GM10266 (cell line): ENCODE results near the gene RPH3AL.

Experiments
- DNase-seq: peaks from one replicate; pipeline ENCODE4 v3.0.0; 2012; ENCODE audit errors: extremely low spot score
- TF ChIP-seq, protein P1 (sequence below): IDR thresholded peaks from 2 replicates; pipeline ENCODE4 v1.5.1; 2012; ENCODE audit warnings: mild to moderate bottlenecking, low read depth; ENCODE audit not compliant: control insufficient read depth, insufficient read depth; ENCODE audit errors: missing control alignments

RPH3AL gene

DNA sequence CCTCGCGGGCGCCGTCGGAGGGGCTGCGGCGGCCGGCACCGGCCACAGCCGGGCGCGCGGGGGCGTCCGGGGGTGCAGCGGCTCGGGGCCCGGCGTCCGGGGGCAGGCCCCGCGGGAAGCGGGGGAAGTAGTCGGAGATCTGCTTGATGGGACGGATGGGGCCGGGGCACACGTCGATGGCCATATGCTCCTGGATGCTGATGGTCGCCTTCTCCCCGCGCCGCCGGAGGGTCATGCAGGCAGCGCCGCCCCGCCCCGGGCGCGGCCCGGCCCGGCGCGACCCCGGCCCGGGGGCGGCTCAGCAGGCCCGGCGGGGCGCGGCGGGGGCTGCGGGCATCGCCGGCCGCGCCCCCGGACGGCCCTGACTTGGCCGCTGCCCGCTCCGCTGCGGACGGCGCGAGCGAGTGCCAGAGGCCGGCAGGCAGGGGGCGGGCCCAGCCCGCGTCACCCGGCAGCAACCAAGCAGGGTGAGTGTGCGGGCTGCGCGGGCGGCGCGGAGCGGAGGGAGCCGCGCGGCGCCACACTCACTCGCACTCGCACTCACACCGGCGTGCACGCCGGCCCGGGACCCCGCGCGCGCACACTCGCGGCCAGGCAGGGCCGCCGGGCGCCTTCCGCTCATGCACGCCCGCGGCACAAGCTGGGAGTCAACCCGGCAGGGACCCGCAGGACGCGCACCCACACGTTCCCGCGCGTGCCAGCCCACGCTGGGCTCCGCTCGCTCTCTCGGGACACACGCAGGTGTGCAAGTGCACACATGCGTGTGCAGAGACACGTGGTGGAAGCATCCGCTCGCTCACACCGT is 171.2 kb downstream of the RPH3AL start, which contains the start of gene DOC2B:
DOC2B (minus strand) TSS at position 406 of the 805 bp plus-strand sequence; CDS start at position 235, 171 bp downstream.
- DNase-seq = no peak
- TF ChIP-seq, protein P1, sequence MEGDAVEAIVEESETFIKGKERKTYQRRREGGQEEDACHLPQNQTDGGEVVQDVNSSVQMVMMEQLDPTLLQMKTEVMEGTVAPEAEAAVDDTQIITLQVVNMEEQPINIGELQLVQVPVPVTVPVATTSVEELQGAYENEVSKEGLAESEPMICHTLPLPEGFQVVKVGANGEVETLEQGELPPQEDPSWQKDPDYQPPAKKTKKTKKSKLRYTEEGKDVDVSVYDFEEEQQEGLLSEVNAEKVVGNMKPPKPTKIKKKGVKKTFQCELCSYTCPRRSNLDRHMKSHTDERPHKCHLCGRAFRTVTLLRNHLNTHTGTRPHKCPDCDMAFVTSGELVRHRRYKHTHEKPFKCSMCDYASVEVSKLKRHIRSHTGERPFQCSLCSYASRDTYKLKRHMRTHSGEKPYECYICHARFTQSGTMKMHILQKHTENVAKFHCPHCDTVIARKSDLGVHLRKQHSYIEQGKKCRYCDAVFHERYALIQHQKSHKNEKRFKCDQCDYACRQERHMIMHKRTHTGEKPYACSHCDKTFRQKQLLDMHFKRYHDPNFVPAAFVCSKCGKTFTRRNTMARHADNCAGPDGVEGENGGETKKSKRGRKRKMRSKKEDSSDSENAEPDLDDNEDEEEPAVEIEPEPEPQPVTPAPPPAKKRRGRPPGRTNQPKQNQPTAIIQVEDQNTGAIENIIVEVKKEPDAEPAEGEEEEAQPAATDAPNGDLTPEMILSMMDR = no peak

DNA sequence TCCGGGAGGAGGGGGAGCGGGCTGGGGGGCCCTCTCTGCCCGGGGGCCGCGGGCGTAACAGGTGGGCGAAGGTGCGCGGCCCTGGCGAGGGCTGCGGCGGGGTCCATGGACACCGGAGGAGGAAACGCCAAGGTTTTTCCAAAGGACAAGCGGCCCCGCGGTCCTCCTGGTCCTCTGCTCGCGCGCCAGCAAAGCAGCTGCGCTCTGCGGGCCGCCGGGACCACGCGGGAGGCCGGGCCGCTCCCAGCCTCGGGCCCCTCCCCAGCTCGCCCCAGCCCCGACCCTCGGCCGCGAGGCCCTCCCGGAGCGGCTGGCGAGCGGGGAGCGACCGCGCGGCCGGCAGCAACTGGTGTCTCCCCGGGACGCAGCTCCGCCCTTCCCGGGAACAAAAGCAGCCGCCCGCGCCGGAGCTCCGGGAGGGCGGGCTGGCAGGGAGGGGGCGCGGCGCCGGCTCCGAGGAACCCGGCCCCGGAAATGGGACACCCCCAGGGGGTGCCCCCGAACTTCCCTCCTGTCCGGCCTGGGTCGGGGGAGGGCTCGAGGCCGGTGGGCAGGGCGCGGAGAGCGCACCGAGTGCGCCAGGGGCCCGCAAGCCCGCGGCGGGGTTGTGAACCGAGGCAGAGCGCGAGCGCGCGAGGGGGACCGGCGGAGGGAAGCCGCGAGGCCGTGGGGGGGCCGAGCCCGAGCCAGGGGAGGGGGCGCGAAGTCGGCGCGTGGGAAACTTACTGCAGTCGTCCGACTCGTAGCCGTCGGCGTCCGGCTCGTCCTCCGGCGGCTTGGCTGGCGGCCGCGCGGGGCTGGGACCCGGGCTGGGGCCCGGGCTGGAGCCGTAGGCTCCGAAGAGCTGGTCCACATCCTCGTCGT is 172.0 kb downstream of the RPH3AL start:
- DNase-seq = no peak
- TF ChIP-seq, protein P1 = no peak

DNA sequence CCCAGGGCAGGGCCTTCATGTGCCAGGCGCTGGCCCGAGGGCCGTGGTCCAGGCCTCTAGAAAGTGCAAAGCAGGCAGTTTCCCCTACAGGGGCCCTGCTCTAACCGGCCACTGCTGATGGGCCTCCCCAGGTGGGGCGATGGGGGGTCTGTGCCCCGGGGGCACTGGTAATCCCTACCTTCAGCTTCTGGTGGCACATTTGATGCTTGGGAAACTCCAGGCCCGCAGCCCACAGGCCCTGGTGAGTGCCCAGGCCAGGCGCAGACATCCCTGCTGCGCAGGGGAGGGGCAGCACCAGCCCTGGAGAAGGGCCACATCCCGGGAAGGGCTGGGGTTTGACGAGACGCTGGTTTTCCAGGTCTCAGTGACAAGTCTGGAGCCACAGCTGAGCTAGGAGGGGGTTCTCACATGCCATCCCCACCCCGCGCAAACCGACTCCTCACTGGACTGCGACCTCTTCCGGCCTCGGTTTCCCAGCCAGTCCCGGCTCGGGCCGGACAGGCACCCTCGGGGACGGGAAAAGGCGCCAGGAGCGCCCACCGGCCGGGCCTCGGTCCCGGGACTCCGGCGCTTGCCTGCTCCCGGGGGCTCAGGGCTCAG is 172.7 kb downstream of the RPH3AL start:
- DNase-seq = no peak
- TF ChIP-seq, protein P1 = no peak

DNA sequence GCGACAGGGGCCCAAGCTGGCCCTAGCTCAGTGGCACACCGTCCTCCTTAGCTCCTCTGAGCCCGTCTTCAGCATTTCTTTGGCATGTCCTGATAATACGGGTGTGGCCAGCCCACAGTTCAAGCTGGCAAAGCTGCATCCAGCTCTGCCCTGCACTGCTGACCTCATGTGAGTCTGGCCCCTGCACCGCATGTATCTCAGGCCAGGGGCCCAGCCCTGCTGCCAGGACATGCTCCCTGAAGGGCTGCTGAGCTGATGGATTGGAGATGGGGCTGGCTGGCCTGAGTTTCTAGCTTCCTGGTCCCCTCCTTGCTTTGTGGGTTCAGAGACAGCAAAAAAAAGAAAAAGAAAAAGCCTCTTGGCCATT is 173.6 kb downstream of the RPH3AL start:
- DNase-seq = no peak
- TF ChIP-seq, protein P1 = no peak

DNA sequence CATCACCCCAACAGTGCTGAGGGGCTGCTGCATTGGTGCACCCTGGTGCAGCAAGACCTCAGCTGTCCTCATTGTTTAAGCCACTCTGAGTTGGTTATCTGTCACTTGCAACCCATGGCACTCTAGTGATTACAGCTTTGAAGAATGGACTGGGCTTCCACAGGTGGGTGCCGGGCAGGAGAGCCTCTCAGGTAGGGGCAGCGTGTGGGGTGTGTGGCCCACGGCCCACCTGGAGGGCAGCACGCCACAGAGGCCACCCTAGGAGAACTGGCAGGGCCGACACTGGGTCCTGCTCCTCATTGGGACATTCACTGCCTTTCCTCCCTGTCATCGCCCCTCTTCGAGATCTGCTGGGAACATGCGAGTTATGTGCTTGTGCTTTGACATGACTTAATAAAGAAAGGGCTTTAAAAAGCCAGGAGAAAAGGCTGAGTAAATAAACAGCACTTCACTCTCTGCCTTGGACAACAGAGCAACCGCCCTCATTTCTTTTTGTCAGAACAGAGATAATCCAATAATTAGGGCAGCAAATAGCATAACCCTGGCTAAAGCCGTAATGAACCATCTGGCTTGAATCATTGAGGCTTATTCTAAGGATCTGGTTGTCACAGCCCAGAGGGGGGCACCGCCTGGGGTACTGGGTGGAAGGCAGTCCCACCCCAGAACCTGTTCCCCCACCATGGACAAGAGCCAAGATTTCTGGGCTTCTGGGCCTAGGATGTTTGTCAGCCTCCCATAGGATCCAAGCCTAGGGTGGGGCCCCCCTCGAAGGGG is 174.1 kb downstream of the RPH3AL start:
- no peak for DNase-seq
- TF ChIP-seq, protein P1 = no peak

DNA sequence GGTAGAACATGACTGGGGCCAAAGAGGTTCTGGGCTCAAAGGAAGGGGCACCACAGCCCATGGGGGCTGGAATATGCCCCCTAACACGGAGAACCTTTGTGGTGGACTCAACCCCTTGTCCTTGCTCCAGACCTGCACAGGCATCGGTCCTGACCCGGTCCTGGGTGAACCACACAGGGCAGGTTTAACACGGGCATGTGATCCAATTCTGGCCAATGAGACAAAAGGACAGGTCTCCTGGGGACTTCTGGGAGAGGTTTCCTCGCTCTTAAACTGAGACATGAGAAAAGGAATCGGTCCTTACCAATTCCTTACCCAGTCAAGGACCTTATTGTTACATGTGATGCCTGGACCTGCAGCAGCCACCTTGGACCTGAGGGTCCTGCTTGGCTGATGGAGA is 174.8 kb downstream of the RPH3AL start:
- TF ChIP-seq, protein P1 = no peak
- DNase-seq = no peak
